Nephron (organoid): ENCODE results near the gene SLC6A6.

Source experiments
- H3K27ac Mint-ChIP-seq, 3 experiments: 2 replicates each; pipeline ENCODE4 v1.8.0; 2020; ENCODE audit warnings: mixed read lengths in 3 of 3, mild to moderate bottlenecking in 2 of 3, moderate library complexity in 1 of 3
- H3K27me3 Mint-ChIP-seq: 2 replicates; pipeline ENCODE4 v1.8.0; 2021; ENCODE audit warnings: low read depth, mild to moderate bottlenecking, moderate library complexity, mixed read lengths
- H3K36me3 Mint-ChIP-seq: 2 replicates; pipeline ENCODE4 v1.8.0; 2020; ENCODE audit warnings: low read depth, mixed read lengths
- H3K4me1 Mint-ChIP-seq: 2 replicates; pipeline ENCODE4 v1.8.0; 2020; ENCODE audit warnings: mixed read lengths
- H3K4me3 Mint-ChIP-seq, 3 experiments: 2 replicates each; pipeline ENCODE4 v1.8.0; 2020; ENCODE audit warnings: mild to moderate bottlenecking in 3 of 3, mixed read lengths in 3 of 3, moderate library complexity in 2 of 3
- H3K9me3 Mint-ChIP-seq: 2 replicates; pipeline ENCODE4 v1.8.0; 2020; ENCODE audit warnings: mixed read lengths
- TF ChIP-seq, protein P1 (sequence below), 3 experiments: fragments of 200-600 bp; sonication (generic); IDR thresholded peaks; one replicate each; pipeline ENCODE4 v1.5.0; 2021; ENCODE audit warnings: antibody characterized with exemption in 3 of 3; ENCODE audit not compliant: unreplicated experiment in 3 of 3

The SLC6A6 gene

DNA sequence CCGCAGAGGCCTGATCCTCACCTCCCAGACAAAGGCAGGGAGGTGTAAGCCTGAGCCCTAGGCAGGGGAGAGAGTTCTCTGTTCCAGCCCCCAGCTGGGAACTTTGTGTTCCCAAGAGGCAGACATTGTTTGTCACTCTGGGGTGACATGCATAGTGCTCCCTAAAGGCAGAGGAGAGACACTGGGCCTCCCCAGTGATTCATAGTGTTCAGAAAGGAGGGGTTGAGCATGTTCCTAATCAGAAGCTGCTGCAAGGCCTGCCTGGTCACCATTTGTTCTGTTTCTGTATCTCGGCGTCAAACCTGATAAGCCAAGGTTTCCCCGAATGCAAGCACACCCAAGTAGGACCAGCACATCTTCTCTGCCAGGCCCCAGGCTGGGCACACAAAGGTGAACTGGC lies 24.0 kb upstream of the SLC6A6 start:
- no peak overlapping the region for H3K27ac Mint-ChIP-seq
- no peaks in the 10 kb centered on the region for H3K9me3 Mint-ChIP-seq
- peaks cover 21% of the 10 kb centered on the region for H3K4me1 Mint-ChIP-seq
- TF ChIP-seq, protein P1, sequence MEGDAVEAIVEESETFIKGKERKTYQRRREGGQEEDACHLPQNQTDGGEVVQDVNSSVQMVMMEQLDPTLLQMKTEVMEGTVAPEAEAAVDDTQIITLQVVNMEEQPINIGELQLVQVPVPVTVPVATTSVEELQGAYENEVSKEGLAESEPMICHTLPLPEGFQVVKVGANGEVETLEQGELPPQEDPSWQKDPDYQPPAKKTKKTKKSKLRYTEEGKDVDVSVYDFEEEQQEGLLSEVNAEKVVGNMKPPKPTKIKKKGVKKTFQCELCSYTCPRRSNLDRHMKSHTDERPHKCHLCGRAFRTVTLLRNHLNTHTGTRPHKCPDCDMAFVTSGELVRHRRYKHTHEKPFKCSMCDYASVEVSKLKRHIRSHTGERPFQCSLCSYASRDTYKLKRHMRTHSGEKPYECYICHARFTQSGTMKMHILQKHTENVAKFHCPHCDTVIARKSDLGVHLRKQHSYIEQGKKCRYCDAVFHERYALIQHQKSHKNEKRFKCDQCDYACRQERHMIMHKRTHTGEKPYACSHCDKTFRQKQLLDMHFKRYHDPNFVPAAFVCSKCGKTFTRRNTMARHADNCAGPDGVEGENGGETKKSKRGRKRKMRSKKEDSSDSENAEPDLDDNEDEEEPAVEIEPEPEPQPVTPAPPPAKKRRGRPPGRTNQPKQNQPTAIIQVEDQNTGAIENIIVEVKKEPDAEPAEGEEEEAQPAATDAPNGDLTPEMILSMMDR (IDR thresholded peaks at IDR 0.05; ENCODE audit: unreplicated experiment in 3 of 3) = no peak
- no peak overlapping the region for H3K4me3 Mint-ChIP-seq
- no peaks in the 10 kb centered on the region for H3K36me3 Mint-ChIP-seq
- peaks cover 20% of the 10 kb centered on the region for H3K27me3 Mint-ChIP-seq

DNA sequence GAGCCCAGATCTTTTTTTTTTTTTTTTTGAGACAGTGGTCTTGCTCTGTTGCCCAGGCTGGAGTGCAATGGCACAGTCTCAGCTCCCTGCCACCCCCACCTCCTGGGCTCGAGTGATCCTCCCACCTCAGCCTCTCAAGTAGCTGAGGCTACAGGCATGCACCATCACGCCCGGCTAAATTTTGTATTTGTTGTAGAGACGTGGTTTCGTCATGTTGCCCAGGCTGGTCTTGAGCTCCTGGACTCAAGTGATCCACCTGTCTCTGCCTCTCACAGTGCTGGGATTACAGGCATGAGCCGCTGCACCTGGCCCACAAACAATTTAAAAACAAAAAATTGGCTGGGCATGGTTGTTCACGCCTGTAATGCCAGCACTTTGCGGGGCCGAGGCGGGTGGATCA lies 22.6 kb upstream of the SLC6A6 start:
- Mint-ChIP-seq H3K9me3 (no peaks in the 10 kb centered on the region), H3K27me3 (peaks cover 19% of the 10 kb centered on the region), H3K4me3 (no peak overlapping the region), H3K36me3 (no peaks in the 10 kb centered on the region), H3K4me1 (peaks cover 7% of the 10 kb centered on the region), H3K27ac (no peak overlapping the region)
- TF ChIP-seq, protein P1 (IDR thresholded peaks at IDR 0.05; ENCODE audit: unreplicated experiment in 3 of 3) = no peak

DNA sequence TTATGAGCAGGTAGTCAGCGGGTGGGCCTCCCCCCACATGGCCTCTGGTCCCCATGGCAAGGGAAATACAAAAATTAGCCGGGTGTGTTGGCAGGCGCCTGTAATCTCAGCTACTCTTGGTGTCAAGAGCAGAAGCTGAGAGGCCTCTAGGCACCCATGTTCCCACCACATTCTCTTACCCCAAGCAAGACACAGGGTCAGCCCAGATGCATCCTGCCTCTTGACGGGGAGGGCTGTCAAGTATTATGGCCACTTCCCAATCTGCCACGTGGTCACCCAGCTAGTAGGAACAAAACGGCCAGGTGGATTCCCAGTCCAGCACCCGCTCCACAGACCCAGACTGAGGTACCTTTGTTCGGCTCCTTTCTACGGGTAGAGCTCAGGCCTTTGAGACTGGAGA lies 16.2 kb upstream of the SLC6A6 start:
- Mint-ChIP-seq H3K36me3 (no peaks in the 10 kb centered on the region), H3K9me3 (peaks cover 4% of the 10 kb centered on the region), H3K4me3 (no peak overlapping the region), H3K27ac (no peak overlapping the region), H3K27me3 (peaks cover 41% of the 10 kb centered on the region), H3K4me1 (peaks cover 15% of the 10 kb centered on the region)
- TF ChIP-seq, protein P1 (IDR thresholded peaks at IDR 0.05; ENCODE audit: unreplicated experiment in 3 of 3) = no peak

DNA sequence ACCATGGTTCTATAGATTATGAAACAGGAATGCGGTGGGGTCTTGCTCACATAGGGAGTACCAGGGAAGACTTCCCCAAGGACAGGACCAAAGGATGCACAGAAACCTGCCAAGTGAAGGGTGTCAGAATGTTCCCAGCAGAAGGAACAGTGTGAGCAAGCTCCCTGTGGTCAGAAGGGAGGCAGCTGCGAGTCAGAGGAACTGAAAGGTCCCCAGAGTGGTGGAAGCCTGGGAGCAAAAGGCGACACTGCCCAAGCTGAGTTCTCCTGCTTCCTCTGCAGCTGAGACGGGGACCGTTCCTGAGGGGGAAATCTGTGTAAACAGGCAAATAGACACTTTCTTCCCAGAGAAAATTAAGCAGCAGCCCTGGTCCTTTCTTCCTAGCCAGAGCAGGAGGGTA lies 14.2 kb upstream of the SLC6A6 start:
- H3K9me3 Mint-ChIP-seq = peaks cover 4% of the 10 kb centered on the region
- TF ChIP-seq, protein P1 (IDR thresholded peaks at IDR 0.05; ENCODE audit: unreplicated experiment in 3 of 3) = no peak
- H3K36me3 Mint-ChIP-seq = no peaks in the 10 kb centered on the region
- H3K27me3 Mint-ChIP-seq = peaks cover 32% of the 10 kb centered on the region
- no peak overlapping the region for H3K4me3 Mint-ChIP-seq
- peaks cover 24% of the 10 kb centered on the region for H3K4me1 Mint-ChIP-seq
- no peak overlapping the region for H3K27ac Mint-ChIP-seq

DNA sequence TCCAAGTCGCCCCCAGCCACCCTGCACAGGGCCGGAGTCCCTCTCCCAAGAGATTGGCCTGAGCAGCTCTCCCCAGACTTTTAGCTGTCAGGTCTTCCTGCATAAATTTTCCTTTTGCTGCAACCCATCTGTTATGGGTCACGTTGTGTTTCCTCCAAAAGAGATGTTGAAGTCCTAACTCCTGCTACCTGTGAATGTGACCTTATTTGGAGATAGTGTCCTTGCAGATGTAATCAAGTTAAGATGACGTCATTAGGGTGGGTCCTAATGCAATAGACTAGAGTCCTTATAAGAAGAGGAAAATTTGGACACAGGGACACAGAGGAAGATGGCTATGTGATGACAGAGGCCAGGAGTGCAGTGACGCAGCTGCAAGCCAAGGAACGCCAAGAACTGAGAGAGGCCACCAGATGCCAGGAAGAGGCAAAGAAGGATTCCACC lies 13.2 kb upstream of the SLC6A6 start:
- H3K4me3 Mint-ChIP-seq = no peak overlapping the region
- TF ChIP-seq, protein P1 (IDR thresholded peaks at IDR 0.05; ENCODE audit: unreplicated experiment in 3 of 3) = no peak
- peaks cover 32% of the 10 kb centered on the region for H3K27me3 Mint-ChIP-seq
- peaks cover 4% of the 10 kb centered on the region for H3K9me3 Mint-ChIP-seq
- no peak overlapping the region for H3K27ac Mint-ChIP-seq
- H3K4me1 Mint-ChIP-seq = peaks cover 32% of the 10 kb centered on the region
- H3K36me3 Mint-ChIP-seq = no peaks in the 10 kb centered on the region

DNA sequence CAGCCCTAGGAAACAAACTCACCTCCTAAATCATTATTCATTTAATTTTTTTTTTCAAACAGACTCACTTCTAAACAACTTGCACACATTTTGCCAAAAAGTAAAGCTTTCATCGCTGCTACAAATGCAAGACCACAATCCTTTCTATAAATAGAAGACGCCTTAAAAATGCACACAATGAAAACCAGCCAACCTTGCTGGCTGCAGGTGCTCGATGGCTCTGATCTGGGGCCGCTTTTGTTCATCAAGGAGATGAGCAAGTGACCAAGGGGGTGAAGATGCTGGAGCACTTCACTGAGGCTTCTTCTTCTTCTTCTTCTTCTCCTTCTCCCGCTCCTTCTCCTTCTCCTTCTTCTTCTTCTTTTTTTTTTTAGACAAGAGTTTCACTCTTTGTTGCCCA lies 12.7 kb upstream of the SLC6A6 start:
- no peak overlapping the region for H3K4me3 Mint-ChIP-seq
- H3K27me3 Mint-ChIP-seq = peaks cover 32% of the 10 kb centered on the region
- TF ChIP-seq, protein P1 (IDR thresholded peaks at IDR 0.05; ENCODE audit: unreplicated experiment in 3 of 3) = no peak
- peaks cover 32% of the 10 kb centered on the region for H3K4me1 Mint-ChIP-seq
- no peaks in the 10 kb centered on the region for H3K36me3 Mint-ChIP-seq
- no peak overlapping the region for H3K27ac Mint-ChIP-seq
- H3K9me3 Mint-ChIP-seq = peaks cover 4% of the 10 kb centered on the region
